Measurements from ENCODE around the gene ADH6.

Gene ADH6

GRCh38 chr4:99154658-99155342 is 64.2 kb downstream of the ADH6 start:
- H3K36me3 ChIP-seq (ENCODE audit: insufficient read depth, low read length): no peaks in the 10 kb centered on the region
- H3K4me1 ChIP-seq (ENCODE audit: control insufficient read depth, insufficient read depth, low read length): no peaks in the 10 kb centered on the region
- no peak overlapping the region for H3K4me2 ChIP-seq (ENCODE audit: low read length)
- no peaks in the 10 kb centered on the region for H3K9me3 ChIP-seq (replicated peaks; ENCODE audit: low read length)
- H3K4me3 ChIP-seq (ENCODE audit: low read length): no peak overlapping the region
- no peak overlapping the region for H3K9ac ChIP-seq (ENCODE audit: low read depth, low read length)
- H3K27me3 ChIP-seq (ENCODE audit: control insufficient read depth, insufficient read depth, low read length): no peaks in the 10 kb centered on the region

Data from skeletal muscle satellite cell (primary cell).